GM12891 (cell line): ENCODE data around the gene PCDHA1.
"Not testable (repeated sequence)": the region's sequence is repeated elsewhere in the genome, so short reads cannot be mapped to it uniquely, and the experiment has no call there.

Experiments used
- DNase-seq: peaks from one replicate; pipeline ENCODE4 v3.0.0; 2011; ENCODE audit warnings: low spot score; ENCODE audit not compliant: insufficient read length
- FAIRE-seq: peaks from 2 replicates; lab custom pipeline; 2011; peaks lifted over from hg19 to GRCh38; lab: Jason Lieb, UNC
- PAX5 ChIP-seq: IDR thresholded peaks from 2 replicates; pipeline ENCODE4 v1.6.1; 2011; ENCODE audit warnings: low read length, moderate library complexity, mild to moderate bottlenecking; ENCODE audit not compliant: insufficient read depth, severe bottlenecking
- POLR2A ChIP-seq: IDR thresholded peaks from 2 replicates; pipeline ENCODE4 v1.6.1; 2011; ENCODE audit warnings: low read depth, low read length, control low read depth
- POLR2AphosphoS5 ChIP-seq: IDR thresholded peaks from 2 replicates; pipeline ENCODE4 v1.6.1; 2011; ENCODE audit warnings: low read depth, low read length, control low read depth
- POU2F2 ChIP-seq: IDR thresholded peaks from 2 replicates; pipeline ENCODE4 v1.6.1; 2011; ENCODE audit warnings: low read depth, mild to moderate bottlenecking, control low read depth, low read length, moderate library complexity
- SPI1 ChIP-seq: IDR thresholded peaks from 2 replicates; pipeline ENCODE4 v1.6.1; 2011; ENCODE audit warnings: low read depth, low read length, control low read depth
- TAF1 ChIP-seq: IDR thresholded peaks from 2 replicates; pipeline ENCODE4 v1.6.1; 2011; ENCODE audit warnings: low read depth, low read length, control low read depth

PCDHA1 gene

DNA sequence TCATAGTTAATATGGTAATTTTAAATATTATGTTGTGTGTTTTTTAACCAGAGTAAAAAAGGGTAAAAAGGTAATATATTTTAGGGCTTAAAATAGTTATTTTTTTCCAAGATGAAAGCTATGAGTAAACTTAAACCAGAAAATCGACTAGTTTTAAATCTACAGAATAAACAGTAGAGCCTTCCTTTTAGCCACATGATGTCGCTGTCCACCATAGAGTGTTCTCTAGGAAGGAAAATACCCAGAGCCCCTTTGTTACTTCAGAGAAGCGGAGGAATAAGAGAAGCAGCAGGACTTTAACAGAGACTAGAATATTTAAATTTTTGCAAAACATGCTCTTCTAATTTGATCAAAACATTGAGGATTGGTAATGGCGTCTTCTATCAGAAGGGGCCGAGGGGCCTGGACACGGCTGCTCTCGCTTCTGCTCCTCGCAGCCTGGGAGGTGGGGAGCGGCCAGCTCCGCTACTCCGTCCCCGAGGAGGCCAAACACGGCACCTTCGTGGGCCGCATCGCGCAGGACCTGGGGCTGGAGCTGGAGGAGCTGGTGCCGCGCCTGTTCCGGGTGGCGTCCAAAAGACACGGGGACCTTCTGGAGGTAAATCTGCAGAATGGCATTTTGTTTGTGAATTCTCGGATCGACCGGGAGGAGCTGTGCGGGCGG lies 8.8 kb downstream of the PCDHA1 start, which contains the start of gene PCDHA2:
TSS of gene PCDHA2 (plus strand) at position 258 of the 664 bp plus-strand sequence.
- TF ChIP-seq PAX5 = no peak
- TF ChIP-seq TAF1 = no peak
- no peak for TF ChIP-seq SPI1
- no peak for TF ChIP-seq POLR2AphosphoS5
- no peak for TF ChIP-seq POLR2A
- no peak for TF ChIP-seq POU2F2
- FAIRE-seq (no peak), DNase-seq (no peak)

- FAIRE-seq (no peak), DNase-seq (no peak)
- TF ChIP-seq POLR2AphosphoS5 (no peak), SPI1 (no peak), PAX5 (no peak), TAF1 (no peak), POLR2A (no peak), POU2F2 (no peak)
These were observed 9.3 kb downstream of the PCDHA1 start for GRCh38 chr5:140795259-140795641.

DNA sequence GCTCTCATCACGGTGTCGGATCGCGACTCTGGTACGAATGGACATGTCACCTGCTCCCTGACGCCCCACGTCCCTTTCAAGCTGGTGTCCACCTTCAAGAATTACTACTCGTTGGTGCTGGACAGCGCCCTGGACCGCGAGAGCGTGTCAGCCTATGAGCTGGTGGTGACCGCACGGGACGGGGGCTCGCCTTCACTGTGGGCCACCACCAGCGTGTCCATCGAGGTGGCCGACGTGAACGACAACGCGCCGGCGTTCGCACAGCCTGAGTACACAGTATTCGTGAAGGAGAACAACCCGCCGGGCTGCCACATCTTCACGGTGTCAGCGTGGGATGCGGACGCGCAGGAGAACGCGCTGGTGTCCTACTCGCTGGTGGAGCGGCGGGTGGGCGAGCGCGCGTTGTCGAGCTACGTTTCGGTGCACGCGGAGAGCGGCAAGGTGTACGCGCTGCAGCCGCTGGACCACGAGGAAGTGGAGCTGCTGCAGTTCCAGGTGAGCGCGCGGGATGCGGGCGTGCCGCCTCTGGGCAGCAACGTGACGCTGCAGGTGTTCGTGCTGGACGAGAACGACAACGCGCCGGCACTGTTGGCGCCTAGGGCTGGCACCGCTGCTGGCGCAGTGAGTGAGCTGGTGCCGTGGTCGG lies 10.3 kb downstream of the PCDHA1 start:
- FAIRE-seq, DNase-seq: not testable (repeated sequence)

DNA sequence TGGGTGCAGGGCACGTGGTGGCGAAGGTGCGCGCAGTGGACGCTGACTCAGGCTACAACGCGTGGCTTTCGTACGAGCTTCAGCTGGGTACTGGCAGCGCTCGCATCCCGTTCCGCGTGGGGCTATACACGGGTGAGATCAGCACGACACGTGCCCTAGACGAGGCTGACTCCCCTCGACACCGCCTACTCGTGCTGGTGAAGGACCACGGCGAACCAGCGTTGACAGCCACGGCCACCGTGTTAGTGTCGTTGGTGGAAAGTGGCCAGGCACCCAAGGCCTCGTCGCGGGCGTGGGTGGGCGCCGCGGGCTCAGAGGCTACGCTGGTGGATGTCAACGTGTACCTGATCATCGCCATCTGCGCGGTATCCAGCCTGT lies 10.8 kb downstream of the PCDHA1 start:
- FAIRE-seq (no peak), DNase-seq (no peak)
- TF ChIP-seq SPI1 = no peak
- TF ChIP-seq POLR2AphosphoS5 = no peak
- TF ChIP-seq POLR2A = no peak
- TF ChIP-seq TAF1 = no peak
- TF ChIP-seq PAX5 = no peak
- no peak for TF ChIP-seq POU2F2

DNA sequence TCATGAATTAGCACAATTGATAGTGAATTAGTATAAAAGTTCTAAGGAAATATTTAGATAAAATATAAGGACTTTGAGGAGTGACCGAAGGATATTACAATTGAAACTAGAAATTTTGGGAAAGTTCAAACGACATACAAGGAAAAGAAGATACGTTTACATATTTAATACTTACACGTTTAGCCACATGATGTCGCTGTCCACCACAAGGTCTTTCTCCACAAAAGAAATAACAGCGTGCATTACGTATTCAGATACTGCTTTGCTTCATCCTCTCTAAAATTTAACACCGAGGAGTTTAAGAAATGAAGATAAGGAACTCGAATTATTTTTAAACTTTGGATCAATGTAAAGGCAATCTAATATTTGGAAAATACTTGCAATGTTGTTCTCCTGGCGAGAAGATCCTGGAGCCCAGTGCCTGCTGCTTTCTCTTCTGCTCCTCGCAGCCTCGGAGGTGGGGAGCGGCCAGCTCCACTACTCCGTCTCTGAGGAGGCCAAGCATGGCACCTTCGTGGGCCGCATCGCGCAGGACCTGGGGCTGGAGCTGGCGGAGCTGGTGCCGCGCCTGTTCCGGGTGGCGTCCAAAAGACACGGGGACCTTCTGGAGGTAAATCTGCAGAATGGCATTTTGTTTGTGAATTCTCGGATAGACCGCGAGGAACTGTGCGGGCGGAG lies 15.0 kb downstream of the PCDHA1 start, which contains the start of gene PCDHA3:
TSS of gene PCDHA3 (plus strand) at position 242 of the 678 bp plus-strand sequence.
- FAIRE-seq = no peak
- no peak for DNase-seq
- TF ChIP-seq POU2F2 = no peak
- no peak for TF ChIP-seq POLR2AphosphoS5
- no peak for TF ChIP-seq TAF1
- no peak for TF ChIP-seq SPI1
- TF ChIP-seq POLR2A = no peak
- no peak for TF ChIP-seq PAX5

DNA sequence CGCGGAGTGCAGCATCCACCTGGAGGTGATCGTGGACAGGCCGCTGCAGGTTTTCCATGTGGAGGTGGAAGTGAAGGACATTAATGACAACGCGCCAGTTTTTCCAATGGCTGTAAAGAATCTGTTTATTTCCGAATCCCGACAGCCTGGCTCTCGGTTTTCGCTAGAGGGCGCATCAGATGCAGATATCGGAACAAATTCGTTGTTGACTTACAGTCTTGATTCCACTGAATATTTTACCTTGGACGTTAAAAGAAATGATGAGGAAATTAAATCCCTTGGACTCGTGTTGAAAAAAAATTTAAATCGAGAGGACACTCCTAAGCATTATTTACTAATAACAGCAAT lies 15.5 kb downstream of the PCDHA1 start:
- no peak for DNase-seq
- FAIRE-seq = no peak
- TF ChIP-seq POU2F2 = no peak
- no peak for TF ChIP-seq POLR2AphosphoS5
- TF ChIP-seq TAF1 = no peak
- no peak for TF ChIP-seq POLR2A

DNA sequence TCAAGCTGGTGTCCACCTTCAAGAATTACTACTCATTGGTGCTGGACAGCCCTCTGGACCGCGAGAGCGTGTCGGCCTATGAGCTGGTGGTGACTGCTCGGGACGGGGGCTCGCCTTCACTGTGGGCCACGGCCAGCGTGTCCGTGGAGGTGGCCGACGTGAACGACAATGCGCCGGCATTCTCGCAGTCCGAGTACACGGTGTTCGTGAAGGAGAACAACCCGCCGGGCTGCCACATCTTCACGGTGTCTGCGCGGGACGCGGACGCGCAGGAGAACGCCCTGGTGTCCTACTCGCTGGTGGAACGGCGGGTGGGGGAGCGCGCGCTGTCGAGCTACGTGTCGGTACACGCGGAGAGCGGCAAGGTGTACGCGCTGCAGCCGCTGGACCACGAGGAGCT lies 16.4 kb downstream of the PCDHA1 start:
- not testable (repeated sequence) for DNase-seq, FAIRE-seq

DNA sequence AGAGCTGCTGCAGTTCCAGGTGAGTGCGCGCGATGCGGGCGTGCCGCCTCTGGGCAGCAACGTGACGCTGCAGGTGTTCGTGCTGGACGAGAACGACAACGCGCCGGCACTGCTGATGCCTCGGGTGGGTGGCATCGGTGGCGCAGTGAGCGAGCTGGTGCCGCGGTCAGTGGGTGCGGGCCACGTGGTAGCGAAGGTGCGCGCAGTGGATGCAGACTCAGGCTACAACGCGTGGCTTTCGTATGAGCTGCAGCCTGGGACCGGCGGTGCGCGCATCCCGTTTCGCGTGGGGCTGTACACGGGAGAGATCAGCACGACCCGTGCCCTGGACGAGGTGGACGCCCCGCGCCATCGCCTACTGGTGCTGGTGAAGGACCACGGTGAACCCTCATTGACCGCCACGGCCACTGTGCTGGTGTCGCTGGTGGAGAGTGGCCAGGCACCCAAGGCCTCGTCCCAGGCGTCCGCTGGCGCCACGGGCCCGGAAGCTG lies 16.9 kb downstream of the PCDHA1 start:
- no peak for FAIRE-seq
- DNase-seq = no peak
- TF ChIP-seq SPI1 = no peak
- TF ChIP-seq POLR2AphosphoS5 = no peak

- no peak for TF ChIP-seq POU2F2
- DNase-seq = no peak
- FAIRE-seq = no peak
These were observed 21.2 kb downstream of the PCDHA1 start, which contains the start of gene PCDHA4 for GRCh38 chr5:140806834-140807775. Gene PCDHA4, plus strand, starts transcription at chr5:140807068.

DNA sequence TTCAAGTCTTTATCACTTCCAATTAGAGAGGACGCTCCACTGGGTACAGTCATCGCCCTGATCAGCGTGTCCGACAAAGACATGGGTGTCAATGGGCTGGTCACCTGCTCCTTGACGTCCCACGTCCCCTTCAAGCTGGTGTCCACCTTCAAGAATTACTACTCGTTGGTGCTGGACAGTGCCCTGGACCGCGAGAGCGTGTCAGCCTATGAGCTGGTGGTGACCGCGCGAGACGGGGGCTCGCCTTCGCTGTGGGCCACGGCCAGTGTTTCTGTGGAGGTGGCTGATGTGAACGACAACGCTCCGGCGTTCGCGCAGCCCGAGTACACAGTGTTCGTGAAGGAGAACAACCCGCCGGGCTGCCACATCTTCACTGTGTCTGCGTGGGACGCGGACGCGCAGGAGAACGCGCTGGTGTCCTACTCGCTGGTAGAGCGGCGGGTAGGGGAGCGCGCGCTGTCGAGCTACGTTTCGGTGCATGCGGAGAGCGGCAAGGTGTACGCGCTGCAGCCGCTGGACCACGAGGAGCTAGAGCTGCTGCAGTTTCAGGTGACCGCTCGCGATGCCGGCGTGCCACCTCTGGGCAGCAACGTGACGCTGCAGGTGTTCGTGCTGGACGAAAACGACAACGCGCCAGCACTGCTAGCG lies 22.4 kb downstream of the PCDHA1 start:
- FAIRE-seq, DNase-seq: not testable (repeated sequence)
